Suprapubic skin (tissue), 4 donors: ENCODE measurements around the gene C18orf63. TPM values are rescaled to one million over a fixed set of nuclear protein-coding genes. Genes with fewer than 3 reads are reported as not detected.

Experiments
- DNase-seq, 2 donors: peaks; one replicate each; pipeline ENCODE4 v3.0.0-alpha.2; 2019; ENCODE audit warnings: low spot score in 2 of 2
- H3K27ac ChIP-seq: fragments of 200-600 bp; sonication (generic); one replicate; pipeline ENCODE4 v1.5.1; 2019
- H3K27me3 ChIP-seq: fragments of 200-600 bp; sonication (generic); one replicate; pipeline ENCODE4 v1.5.1; 2019
- H3K36me3 ChIP-seq: fragments of 200-600 bp; sonication (generic); one replicate; pipeline ENCODE4 v1.5.1; 2019
- H3K4me1 ChIP-seq: fragments of 200-600 bp; sonication (generic); one replicate; pipeline ENCODE4 v1.5.1; 2019
- H3K4me3 ChIP-seq: fragments of 200-600 bp; sonication (generic); one replicate; pipeline ENCODE4 v1.5.1; 2019; ENCODE audit warnings: mild to moderate bottlenecking
- H3K9me3 ChIP-seq: fragments of 200-600 bp; sonication (generic); one replicate; pipeline ENCODE4 v1.5.1; 2019
- EP300 ChIP-seq: sonication (generic); formaldehyde crosslinking; IDR thresholded peaks from one replicate; pipeline ENCODE4 v1.6.1; 2017; ENCODE audit warnings: antibody characterized with exemption
- POLR2A ChIP-seq, 2 donors: fragments of 450-650 bp; IDR thresholded peaks; one replicate each; pipeline ENCODE4 v1.6.1; 2017; ENCODE audit warnings: antibody characterized with exemption in 2 of 2, mild to moderate bottlenecking in 2 of 2, moderate library complexity in 2 of 2
- POLR2AphosphoS5 ChIP-seq, 3 donors: sonication (generic); formaldehyde crosslinking; IDR thresholded peaks; one replicate each; pipeline ENCODE4 v1.6.1; 2017; ENCODE audit warnings: antibody characterized with exemption in 3 of 3
- WGBS: methylation state at CpG from one replicate; pipeline ENCODE4 v1.1.5; 2018; 5-methylcytosine and 5-hydroxymethylcytosine counted together
- total RNA-seq, 4 donors: library from RNA; depleted of rRNA; stranded (reverse); fragments of >200 nt; gene quantifications; one replicate each; pipeline ENCODE4 v1.1.0, GENCODE V29; 2016
- TF ChIP-seq, protein P1 (sequence below), 2 donors: fragments of 200-600 bp in 1 of 2; fragments of 450-650 bp in 1 of 2; sonication (generic) in 1 of 2; IDR thresholded peaks; one replicate each; pipeline ENCODE4 v1.5.1; 2016 to 2019; ENCODE audit warnings: antibody characterized with exemption in 2 of 2, mild to moderate bottlenecking in 1 of 2, moderate library complexity in 1 of 2

The C18orf63 gene
- total RNA-seq, 4 donors from 2014 or later = not detected

DNA sequence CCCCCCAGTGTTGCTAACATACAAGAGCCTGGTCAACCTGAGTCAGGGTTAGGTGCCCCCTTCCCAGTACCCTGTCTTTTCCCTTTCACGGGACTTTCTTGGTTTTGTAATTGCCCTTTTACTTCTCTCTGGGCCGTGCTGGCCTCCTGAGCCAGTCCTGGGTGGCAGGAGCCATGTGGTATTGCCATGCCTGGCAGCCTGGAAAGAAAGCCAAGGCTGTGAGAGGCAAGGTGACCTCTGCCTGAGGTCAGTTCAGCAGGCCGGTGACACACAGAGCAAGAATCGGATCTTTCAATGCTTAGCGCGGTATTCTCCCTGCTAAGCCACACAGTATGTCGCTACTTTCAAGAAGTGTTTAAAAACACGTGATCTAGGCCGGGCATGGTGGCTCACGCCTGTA, 52.3 kb downstream of the C18orf63 start:
- WGBS = 97% methylated on average over 10 of the region's 10 CpGs
- Histone ChIP-seq H3K27ac (no peak overlapping the region), H3K4me1 (peaks cover 6% of the 10 kb centered on the region), H3K9me3 (no peaks in the 10 kb centered on the region), H3K36me3 (no peaks in the 10 kb centered on the region), H3K27me3 (no peaks in the 10 kb centered on the region), H3K4me3 (no peak overlapping the region)
- TF ChIP-seq, protein P1, sequence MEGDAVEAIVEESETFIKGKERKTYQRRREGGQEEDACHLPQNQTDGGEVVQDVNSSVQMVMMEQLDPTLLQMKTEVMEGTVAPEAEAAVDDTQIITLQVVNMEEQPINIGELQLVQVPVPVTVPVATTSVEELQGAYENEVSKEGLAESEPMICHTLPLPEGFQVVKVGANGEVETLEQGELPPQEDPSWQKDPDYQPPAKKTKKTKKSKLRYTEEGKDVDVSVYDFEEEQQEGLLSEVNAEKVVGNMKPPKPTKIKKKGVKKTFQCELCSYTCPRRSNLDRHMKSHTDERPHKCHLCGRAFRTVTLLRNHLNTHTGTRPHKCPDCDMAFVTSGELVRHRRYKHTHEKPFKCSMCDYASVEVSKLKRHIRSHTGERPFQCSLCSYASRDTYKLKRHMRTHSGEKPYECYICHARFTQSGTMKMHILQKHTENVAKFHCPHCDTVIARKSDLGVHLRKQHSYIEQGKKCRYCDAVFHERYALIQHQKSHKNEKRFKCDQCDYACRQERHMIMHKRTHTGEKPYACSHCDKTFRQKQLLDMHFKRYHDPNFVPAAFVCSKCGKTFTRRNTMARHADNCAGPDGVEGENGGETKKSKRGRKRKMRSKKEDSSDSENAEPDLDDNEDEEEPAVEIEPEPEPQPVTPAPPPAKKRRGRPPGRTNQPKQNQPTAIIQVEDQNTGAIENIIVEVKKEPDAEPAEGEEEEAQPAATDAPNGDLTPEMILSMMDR (IDR thresholded peaks at IDR 0.05) = no peak
- TF ChIP-seq EP300 (no peak), POLR2AphosphoS5 (IDR thresholded peaks at IDR 0.05) (no peak), POLR2A (IDR thresholded peaks at IDR 0.05) (no peak)
- DNase-seq = no peak

DNA sequence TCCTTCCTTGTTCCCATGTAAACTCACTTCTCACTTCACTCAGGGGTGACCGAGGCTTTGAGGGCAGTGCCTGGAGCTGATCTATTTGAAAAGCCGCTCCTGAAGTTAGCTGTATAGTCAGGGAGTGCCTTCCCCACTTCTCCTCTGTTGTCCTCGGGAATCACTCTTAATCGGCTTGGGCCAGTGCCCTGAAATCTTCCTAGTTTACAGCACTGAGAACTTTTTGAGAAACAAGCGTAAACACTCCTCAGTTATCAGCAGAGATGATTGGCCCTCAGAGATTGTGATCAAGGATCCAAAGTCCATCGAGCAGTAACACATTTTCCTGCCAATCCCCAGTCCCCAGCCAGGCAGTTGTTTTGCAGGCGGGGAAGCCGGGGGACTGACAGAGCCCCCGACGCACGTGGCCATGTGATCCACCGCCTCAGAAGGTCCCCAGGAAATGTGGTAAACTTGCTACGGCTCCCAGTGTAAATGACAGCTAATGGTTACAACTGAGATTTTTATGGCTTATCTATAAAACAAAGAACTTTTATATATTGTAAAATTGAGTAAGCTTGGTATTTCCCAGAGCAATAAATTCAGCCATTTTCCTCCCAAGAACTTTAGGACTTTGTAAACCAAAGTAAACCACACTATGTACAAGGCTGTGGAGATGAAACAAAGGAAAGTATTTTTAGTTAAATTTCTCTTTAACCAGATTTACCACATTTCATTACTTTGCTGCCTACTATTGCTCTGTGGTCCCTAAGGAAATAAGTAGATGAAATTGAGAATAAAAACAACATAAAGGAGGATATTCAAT, 53.5 kb downstream of the C18orf63 start:
- WGBS = 48% methylated on average over 13 of the region's 13 CpGs
- DNase-seq = no peak
- no peak overlapping the region for H3K27ac ChIP-seq
- no peaks in the 10 kb centered on the region for H3K27me3 ChIP-seq
- TF ChIP-seq, protein P1 (IDR thresholded peaks at IDR 0.05) = no peak
- TF ChIP-seq POLR2A (IDR thresholded peaks at IDR 0.05) = no peak
- no peak for TF ChIP-seq EP300
- TF ChIP-seq POLR2AphosphoS5 (IDR thresholded peaks at IDR 0.05) = no peak
- H3K9me3 ChIP-seq = no peaks in the 10 kb centered on the region
- peaks cover 6% of the 10 kb centered on the region for H3K4me1 ChIP-seq
- no peak overlapping the region for H3K4me3 ChIP-seq
- H3K36me3 ChIP-seq = no peaks in the 10 kb centered on the region

DNA sequence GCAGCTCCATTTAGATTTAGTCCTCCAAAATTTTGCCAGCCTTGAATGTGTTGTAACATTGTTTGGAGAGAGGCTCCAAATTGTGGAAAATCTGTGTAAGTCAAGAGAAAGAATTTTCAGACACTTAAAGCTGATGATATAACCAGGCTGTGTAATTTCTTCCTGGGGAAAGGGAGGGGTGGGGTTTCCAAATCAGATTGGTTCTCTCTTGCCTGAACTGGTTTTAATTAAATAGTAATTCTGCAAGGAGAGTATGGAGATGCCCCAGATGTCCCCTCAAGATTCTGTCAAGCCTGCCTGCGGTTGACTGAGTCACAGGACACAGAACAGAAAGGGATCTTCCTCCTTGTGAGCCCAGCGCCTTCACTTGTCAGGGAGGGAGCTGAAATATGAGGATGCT, 54.5 kb downstream of the C18orf63 start:
- no peaks in the 10 kb centered on the region for H3K9me3 ChIP-seq
- peaks cover 6% of the 10 kb centered on the region for H3K4me1 ChIP-seq
- DNase-seq = no peak
- no peak overlapping the region for H3K4me3 ChIP-seq
- H3K36me3 ChIP-seq = no peaks in the 10 kb centered on the region
- H3K27ac ChIP-seq = no peak overlapping the region
- WGBS = 44% methylated on average over 2 of the region's 2 CpGs
- H3K27me3 ChIP-seq = no peaks in the 10 kb centered on the region
- TF ChIP-seq, protein P1 (IDR thresholded peaks at IDR 0.05) = no peak
- TF ChIP-seq POLR2A (IDR thresholded peaks at IDR 0.05) (no peak), EP300 (no peak), POLR2AphosphoS5 (IDR thresholded peaks at IDR 0.05) (no peak)

DNA sequence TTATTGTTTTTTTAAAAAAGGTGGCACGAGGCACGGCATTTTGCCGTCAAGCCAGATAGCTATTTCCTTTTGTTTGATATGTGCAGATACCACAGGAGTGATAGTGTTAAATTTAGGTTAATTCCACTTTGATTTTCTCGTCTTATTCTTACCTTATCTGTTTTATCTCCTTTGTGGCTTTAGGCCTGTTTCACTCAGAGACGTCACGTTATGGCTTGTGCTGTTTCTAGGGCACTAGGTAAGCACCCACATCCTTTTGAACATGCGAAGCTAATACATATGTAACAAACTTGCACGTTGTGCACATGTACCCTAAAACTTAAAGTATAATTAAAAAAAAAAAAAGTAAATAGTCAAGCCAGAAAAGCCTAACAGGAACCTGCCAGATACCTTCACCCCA, 57.8 kb downstream of the C18orf63 start:
- H3K9me3 ChIP-seq = no peaks in the 10 kb centered on the region
- no peak overlapping the region for H3K27ac ChIP-seq
- WGBS = 57% methylated on average over 8 of the region's 8 CpGs
- no peak overlapping the region for H3K4me3 ChIP-seq
- no peak for DNase-seq
- H3K4me1 ChIP-seq = peaks cover 12% of the 10 kb centered on the region
- no peaks in the 10 kb centered on the region for H3K36me3 ChIP-seq
- no peaks in the 10 kb centered on the region for H3K27me3 ChIP-seq
- TF ChIP-seq EP300 (no peak), POLR2AphosphoS5 (IDR thresholded peaks at IDR 0.05) (no peak), POLR2A (IDR thresholded peaks at IDR 0.05) (no peak)
- TF ChIP-seq, protein P1 (IDR thresholded peaks at IDR 0.05) = no peak

DNA sequence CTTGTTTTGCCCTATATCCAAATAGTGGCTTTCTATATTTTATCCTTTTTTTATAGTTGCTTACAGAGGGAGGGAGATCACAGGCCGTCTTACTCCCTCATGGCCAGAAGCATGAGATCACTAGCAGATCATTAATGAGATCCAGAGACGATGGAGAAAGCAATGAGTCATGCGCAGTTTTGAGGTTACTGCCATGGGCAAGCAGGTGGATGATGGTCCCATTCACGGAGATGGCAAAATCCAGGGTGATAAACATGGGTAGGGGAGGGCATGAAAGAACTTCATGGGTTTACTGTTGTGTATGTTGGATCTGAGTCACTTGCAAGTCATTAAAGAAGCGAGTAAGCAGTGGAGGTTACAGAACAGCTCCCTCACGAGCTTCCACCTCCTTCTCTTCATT, 60.4 kb downstream of the C18orf63 start:
- no peak overlapping the region for H3K4me3 ChIP-seq
- no peak for DNase-seq
- H3K4me1 ChIP-seq = peaks cover 10% of the 10 kb centered on the region
- 67% methylated on average over 6 of the region's 6 CpGs for WGBS
- no peak for TF ChIP-seq POLR2A (IDR thresholded peaks at IDR 0.05)
- no peak for TF ChIP-seq EP300
- H3K27me3 ChIP-seq = no peaks in the 10 kb centered on the region
- H3K27ac ChIP-seq = no peak overlapping the region
- no peaks in the 10 kb centered on the region for H3K36me3 ChIP-seq
- H3K9me3 ChIP-seq = no peaks in the 10 kb centered on the region
